Measurements from ENCODE around the gene ABCA2.
A peak's percentile ranks its signal among the peaks of the same experiment; 100 is the strongest.

The ABCA2 gene, protein sequence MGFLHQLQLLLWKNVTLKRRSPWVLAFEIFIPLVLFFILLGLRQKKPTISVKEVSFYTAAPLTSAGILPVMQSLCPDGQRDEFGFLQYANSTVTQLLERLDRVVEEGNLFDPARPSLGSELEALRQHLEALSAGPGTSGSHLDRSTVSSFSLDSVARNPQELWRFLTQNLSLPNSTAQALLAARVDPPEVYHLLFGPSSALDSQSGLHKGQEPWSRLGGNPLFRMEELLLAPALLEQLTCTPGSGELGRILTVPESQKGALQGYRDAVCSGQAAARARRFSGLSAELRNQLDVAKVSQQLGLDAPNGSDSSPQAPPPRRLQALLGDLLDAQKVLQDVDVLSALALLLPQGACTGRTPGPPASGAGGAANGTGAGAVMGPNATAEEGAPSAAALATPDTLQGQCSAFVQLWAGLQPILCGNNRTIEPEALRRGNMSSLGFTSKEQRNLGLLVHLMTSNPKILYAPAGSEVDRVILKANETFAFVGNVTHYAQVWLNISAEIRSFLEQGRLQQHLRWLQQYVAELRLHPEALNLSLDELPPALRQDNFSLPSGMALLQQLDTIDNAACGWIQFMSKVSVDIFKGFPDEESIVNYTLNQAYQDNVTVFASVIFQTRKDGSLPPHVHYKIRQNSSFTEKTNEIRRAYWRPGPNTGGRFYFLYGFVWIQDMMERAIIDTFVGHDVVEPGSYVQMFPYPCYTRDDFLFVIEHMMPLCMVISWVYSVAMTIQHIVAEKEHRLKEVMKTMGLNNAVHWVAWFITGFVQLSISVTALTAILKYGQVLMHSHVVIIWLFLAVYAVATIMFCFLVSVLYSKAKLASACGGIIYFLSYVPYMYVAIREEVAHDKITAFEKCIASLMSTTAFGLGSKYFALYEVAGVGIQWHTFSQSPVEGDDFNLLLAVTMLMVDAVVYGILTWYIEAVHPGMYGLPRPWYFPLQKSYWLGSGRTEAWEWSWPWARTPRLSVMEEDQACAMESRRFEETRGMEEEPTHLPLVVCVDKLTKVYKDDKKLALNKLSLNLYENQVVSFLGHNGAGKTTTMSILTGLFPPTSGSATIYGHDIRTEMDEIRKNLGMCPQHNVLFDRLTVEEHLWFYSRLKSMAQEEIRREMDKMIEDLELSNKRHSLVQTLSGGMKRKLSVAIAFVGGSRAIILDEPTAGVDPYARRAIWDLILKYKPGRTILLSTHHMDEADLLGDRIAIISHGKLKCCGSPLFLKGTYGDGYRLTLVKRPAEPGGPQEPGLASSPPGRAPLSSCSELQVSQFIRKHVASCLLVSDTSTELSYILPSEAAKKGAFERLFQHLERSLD (N-terminal part only)

DNA sequence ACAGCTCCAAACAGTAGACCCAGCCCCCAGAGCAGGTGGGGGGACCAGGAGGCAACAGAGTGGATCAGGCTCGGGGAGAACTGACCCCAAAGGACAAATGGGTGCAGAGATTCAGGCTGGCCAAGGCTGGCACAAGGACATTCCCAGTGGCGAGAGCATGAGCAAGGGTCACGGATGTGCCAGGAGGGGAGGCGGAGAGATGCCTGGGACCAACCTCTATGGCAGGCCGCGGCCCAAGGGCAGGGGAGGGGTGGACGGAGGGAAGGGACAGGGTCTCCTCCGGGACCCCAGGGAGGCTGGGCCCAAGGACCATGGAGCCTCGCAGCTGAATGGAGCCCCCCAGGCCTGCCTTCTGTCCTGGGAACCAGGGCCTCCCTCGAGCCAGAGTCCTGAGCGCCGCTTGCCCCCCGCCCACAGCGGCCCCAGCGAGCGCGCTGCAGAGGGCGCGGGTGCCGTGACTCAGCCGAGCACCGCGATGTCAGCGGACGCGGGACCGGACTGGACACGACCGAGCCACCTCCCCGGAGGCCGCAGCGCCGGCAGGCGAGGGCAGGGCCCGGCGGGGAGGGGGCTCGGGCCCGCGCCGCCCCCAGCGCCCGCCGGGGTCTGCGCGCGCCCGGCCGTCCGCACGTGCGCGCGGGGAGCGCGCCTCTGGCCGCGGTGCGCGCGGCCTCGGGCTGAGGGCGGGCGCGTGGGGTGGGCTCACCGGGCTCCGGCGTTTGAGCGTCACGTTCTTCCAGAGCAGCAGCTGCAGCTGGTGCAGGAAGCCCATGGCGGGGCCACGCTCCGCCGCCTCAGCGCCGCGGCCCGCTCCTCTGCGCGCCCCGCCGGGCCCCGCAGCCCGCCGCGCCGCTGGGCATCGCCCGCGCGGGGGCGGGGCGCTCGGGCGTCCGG, at the start of gene ABCA2:
TSS of gene ABCA2 (minus strand) at position 869 of the 894 bp plus-strand sequence. CDS start at position 772, 97 bp downstream.
- no peak for DNase-seq (ENCODE audit: low read depth in 2 of 2)

DNA sequence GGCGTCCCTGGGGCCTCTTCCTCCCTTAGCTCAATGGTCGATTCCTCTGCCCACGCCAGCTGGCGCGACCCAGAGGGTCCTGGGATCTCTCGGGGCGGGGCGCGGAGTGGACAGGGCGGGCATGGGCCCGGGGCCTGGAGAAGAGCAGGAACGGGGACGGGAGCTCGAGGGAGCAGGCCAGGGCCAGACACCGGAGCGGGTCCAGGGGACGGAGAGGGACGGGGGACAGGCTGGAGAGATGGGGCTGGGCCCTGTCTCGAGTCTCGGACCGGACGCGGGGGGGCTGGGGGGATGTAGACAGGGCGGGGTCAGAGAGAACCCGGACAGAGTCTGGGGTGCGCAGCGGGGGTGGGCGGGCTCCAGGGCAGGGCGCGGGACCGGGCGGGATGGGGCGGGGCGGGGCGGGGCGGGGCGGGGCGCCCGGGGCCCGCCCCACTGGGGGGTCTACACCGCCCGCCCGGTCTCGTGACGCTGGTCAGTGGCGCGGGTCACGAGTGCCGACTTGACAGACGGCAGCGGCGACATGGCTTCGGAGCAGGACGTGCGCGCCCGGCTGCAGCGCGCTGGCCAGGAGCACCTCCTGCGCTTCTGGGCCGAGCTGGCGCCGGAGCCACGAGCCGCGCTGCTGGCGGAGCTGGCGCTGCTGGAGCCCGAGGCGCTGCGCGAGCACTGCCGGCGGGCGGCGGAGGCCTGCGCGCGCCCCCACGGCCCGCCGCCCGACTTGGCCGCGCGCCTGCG, 49.1 kb upstream of the ABCA2 start, which contains the start of gene UAP1L1:
TSS of gene UAP1L1 (plus strand) at position 508 of the 738 bp plus-strand sequence. CDS start at position 524, 16 bp downstream.
- DNase-seq (ENCODE audit: low read depth in 2 of 2): no peak

DNA sequence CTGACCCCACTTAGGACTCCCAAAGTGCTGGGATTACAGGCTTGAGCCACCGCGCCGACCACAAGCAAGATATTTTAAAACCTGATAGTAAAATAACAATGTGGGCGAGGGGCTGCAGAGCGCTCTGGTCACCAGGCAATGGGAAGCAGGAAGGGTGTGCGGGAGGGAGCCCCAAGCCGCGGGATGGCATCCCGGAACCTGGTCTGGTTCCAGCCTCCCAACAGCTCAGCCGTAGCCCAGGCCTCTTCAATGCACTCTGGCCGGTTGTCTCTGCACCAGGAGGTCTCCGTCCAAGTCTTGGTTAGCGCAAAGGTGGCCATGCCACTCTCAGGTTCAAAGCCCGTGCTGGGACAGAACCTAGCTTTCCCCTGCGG, 48.6 kb upstream of the ABCA2 start:
- no peak for DNase-seq (ENCODE audit: low read depth in 2 of 2)

DNA sequence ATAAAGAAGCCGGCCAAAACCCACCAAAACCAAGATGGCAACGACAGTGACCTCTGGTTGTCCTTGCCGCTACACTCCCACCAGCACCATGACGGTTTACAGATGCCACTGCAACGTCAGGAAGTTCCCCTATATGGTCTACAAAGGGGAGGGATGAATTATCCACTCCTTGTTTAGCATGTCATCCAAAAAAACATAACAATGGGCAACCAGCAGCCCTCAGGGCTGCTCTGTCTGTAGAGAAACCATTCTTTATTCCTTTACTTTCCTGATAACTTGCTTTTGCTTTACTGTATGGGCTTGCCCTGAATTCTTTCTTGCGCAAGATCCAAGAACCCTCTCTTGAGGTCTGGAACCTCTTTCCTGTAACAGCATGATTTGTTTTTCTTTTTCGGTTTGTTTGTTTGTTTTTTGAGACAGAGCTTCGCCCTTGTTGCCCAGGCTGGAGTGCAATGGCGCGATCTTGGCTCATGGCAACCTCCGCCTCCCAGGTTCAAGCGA, 47.3 kb upstream of the ABCA2 start:
- DNase-seq (ENCODE audit: low read depth in 2 of 2): no peak

DNA sequence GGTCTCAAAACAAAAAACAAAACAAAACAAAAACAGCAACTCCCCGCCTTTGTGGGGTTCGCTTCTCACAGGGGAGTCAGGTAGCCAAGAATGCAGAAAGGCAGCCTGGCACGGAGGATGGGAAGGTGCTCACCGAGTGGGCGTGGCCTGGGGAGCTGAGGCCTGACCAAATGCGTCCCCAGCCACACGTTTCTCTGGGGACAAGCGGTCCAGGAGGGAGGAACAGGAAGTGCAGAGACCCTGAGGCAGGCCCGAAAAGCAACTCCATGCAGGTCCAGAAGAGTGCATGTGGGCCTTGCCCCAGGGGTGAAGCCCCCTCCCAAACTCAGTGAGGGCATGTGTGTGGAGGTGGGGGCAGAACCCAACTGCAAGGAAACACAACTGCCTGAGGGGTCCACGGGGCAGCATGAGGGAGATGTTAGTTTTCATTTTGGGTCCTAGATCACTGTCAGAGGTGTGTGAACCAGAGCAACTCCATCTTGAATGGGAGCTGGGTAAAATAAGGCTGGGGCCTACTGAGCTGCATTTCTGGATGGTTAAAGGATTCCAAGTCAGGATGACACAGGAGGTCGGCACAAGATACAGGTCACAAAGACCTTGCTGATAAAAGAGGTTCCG, 46.7 kb upstream of the ABCA2 start:
- DNase-seq (ENCODE audit: low read depth in 2 of 2): no peak

DNA sequence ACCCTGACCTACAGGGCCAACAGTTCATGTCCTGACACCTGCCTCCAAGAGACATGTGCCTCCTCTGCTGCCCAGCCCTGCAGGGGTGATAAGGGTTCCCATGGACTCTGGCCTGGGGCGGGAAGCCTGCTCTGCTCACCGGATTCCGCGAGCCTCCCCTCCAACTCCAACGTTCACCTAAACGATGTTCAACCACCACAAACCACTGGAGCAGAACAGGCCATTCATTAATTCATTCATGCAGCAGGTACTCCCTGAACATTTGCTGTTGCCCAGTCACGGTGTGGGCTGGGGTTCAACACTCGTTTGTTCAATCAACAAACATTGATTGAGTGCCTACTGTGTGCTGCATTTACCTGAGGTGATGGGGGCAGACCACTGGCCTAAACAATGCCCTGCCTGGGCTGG, 46.0 kb upstream of the ABCA2 start:
- DNase-seq (ENCODE audit: low read depth in 2 of 2): no peak

DNA sequence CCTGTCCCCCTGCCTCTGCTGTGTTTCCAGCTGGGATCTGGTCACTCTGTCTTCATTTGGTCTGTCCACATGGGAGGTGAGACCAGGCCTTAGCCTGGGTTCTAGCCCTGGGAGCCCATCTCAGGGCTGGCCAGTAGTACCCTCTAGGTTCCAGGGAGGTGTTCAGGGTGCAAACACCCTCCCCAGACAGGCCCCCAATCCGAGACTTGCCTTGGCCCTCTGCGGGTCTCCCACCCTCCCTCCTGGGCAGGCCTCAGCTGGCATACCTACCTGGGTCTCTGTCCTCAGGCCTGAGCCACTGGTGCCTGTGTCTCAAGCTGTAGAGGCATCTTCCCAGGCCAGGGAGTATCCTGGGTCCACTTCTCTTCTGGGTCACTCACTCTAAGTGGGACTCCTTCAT, 43.2 kb upstream of the ABCA2 start:
- no peak for DNase-seq (ENCODE audit: low read depth in 2 of 2)

DNA sequence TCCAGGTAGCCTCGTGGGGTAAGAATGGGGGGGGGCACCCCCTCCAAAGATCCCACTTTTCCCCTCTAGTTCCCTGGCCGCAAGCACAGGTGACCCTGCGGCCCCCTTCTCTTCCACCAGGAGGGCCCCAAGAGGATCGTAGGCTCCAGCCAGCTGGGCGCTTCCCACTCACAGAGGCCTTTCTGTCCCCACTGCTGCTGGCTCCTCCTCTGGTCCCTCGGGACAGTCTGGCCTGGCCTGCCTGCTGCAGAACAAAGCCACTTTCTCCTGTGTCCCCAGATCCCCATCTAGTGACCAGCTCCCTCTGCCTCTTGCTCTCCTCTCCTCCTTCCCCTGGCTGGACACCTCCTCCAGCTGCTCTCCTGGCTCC, 42.9 kb upstream of the ABCA2 start:
- DNase-seq (ENCODE audit: low read depth in 2 of 2): no peak

DNA sequence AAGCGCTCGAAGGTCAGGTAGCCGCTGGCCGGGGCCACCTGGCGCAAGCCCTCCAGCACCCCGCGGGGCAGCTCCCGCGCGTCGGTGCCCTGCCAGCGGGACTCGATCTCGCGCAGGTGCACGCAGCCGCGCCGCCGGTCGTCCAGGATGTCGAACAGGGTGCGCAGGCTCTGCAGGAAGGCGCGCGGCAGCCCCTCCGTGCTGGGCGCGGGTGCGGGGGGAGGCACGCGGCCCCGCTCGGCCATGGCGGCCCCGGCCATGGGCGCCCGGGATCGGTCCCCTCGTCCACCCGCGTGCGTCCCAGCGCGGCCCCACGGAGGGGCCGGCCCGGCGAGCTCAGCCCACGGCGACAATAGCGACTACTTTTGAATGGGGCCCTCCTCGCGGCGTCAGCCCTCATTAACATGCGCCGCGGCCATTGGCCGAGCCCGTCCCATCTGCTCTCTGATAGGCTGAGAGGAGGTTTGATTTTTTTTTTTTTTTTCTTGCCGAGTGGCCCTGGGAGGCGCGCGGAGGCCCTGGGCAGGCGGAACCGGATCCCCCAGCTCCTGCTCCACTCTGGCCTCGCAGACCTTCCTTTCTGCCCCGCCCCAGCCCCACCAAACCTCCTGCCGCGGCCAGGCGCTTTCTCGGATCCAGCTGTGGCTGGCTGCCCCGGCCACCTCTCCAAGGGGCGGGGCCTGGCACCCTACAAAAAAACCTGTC, 42.3 kb upstream of the ABCA2 start, which contains the start of gene SAPCD2:
TSS of gene SAPCD2 (minus strand) at position 357 of the 705 bp plus-strand sequence. CDS start at position 260, 97 bp downstream.
- peak; percentile 70 to 73 for DNase-seq (ENCODE audit: low read depth in 2 of 2)

DNA sequence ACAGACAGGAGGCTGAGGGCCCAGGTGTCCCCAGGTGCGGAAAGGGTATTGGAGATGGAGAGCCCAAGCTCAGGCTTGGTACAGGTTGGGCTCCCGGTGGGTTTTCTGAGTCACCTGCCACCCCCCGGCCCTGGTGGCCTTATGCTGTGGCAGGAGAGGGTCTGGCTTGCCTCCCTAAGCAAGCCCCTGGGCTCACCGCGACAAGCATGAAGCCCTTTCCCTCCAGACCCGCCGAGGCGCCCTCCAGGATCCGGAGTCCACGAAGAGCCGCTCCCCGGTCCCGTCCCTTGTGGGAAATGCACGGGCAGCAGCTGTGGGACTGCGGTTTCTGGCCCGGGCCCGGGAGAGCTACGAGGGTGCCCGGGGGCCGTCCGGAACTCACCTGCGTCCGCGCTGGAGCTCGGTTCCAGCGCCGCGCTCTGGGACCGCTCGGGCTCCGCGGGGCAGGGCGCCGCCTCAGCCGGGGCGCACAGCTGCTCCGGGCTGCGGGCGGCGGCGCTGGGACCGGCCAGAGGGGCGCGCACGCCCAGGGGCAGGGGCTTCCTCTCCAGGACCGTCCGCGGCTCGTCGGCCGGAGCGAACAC, 41.6 kb upstream of the ABCA2 start:
- no peak for DNase-seq (ENCODE audit: low read depth in 2 of 2)

DNA sequence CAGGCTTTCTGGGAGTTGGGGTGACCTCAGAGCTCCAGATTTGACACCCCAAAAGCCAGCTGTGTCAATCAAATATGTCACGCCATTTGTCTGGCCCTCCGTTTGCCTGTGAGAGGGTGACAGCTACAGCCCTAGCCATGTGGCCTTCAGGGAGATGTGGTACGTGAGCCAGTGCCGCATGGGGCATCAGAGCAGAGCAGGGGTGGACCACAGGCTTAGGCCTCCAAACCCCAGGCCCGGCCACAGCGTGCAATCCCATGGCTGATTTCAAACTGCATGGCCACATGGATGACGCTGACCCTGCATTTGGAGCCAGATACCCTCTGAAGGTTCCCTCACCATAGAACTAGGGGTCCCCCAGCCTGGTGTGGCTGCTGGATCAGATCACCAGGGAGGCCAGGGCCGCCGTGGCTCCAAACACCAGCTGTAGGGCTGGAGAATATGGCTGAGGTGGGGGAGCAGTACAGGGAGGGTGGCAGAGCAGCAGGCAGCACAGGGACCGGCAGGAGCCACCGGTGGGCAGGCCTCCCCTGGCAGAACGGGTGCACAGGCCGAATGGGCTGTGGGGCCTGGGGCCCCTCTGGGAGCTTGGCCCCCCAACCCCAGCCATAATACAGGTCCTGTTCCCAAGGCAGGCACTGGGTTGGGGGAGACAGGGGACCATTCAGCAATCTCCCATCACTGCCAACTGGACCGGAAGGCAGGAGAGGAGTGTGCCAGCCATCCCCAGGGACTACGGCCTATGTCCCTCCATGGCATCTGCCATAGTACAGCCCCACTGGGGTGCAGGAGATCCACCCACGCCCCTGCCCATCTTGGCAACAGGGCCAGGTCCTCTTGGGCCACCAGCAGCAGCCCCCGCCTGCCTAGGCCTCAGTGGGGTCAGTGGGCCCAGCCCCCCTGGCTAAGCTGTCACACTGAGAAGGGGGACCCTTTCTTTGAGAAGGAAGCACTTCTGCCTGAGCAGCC, 40.8 kb upstream of the ABCA2 start:
- no peak for DNase-seq (ENCODE audit: low read depth in 2 of 2)

DNA sequence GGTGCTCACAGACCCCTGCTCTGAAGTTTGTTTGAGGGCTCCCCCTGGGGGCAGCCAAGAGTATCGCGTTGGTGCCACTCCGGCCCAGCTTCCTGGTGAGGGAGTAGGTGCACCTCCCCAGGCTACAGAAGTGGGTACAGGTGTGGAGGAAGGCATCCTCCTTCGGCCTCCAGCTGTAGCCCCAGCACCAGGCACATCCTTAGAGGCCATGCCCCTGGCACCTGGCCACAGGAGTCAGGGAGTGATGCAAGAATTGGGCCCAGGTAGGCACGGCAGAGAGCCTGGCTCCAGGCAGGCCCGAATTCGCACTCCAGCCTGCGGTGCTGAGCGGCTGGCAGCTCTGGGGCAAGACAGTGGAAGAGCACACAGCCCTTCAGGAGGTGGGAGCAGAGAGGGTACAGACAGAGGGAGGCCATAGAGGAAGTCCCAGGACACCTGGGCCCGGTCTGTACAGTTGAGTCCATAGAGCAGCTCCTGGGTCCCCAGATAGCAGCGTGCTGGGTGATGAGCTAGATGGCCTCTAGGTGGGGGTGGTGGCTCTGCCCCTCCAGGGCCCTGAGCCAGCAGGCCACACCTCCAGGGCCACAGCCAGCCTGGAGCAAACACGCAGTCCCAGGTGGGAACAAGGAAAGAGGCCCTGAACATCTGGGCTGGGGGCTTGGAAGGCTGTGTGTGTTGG, 40.0 kb upstream of the ABCA2 start:
- DNase-seq (ENCODE audit: low read depth in 2 of 2): peak; percentile 66 to 73

DNA sequence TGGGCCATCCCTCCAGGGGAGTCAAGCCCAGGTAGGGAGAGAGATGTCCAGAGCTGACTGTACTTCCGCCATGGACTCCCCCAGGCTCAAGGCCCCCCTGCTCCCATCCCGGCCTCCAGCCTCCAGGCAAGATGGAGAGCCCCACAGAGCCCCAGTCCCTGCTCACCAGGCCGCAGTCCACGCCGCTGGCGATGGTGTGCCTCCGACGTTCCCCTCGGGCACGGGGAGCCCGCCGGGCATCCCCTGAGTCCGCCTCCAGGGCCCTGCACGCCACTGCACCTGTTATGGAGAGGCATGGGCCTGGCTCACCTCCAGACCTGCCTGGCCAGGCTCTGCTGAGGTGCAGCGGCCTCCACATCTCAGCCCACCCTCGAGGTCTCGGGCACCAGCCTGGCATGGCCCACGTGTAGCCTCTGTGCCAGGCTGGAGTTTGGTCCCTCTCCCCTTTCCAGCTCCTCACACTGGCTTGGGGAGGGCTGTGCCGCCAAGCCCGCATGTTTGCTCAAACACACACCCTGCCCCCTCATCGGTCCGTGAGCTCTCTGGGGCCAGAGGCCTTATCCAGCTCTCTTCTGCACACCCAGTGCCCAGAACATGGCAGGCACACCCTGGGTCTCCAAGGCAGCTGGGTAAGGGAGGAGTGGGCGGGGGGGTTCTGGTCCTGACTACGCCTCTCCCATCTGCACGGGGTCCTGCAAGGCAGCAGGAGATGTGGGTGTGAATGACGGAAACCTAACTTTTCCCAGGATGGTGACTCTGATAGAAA, 38.2 kb upstream of the ABCA2 start:
- DNase-seq (ENCODE audit: low read depth in 2 of 2): no peak

DNA sequence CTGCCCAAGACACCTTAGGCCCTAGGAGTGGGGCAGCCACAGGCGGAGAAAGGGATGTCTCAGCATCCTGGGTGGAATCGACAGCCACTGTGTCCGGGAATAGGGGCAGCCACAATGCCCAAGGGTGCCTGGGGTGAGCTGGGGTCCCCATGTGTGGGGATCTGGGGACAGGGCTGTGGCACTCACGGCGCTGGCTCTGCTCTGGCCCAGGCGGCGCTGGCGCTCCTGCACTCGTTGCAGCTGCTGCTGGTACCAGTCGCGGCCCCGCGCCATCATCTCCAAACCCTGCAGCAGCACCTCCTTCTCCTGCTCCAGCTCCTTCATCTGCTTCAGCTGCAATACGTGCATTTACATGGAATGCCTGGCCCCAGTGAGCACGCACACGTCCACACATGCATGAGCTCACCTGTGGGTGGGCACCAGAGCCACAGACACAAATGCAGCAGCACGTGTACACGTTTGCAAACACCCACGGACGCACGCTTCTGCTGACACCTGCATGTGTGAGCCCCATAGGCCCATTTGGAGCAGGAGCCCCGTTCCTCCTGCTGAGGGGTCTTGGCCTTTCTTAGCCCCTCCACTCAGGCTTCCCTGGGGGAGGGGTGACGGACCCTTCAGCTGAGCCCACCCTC, 37.4 kb upstream of the ABCA2 start:
- no peak for DNase-seq (ENCODE audit: low read depth in 2 of 2)

DNA sequence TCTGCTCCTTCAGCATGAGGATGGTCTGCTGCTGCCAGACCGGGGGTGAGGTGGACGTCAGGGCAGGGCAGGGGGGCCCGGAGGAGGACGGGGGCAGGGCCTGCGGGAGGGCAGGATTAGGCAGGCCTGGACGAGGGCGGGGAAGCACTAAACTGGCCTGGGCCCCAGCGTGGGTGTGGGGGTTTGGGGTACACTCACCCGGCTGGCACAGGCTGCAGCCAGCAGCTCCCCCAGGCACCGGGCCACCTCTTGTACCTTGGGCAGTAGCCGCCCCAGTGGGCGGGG, 36.8 kb upstream of the ABCA2 start:
- no peak for DNase-seq (ENCODE audit: low read depth in 2 of 2)

Measured in activated CD8-positive, alpha-beta memory T cell treated with anti-CD3 and anti-CD28 coated beads for 4 hours (primary cell).